ENCODE results near the gene RPL32.

Gene RPL32

GRCh38 chr3:12829886-12830784 is 11.2 kb downstream of the RPL32 start:
- Mint-ChIP-seq H3K27ac (peak overlapping the region; percentile 7 to 78), H3K27me3 (no peaks in the 10 kb centered on the region), H3K4me3 (no peak overlapping the region), H3K4me1 (peaks cover 14% of the 10 kb centered on the region), H3K9me3 (no peaks in the 10 kb centered on the region)
- DNase-seq = no peak
- ATAC-seq = peak; percentile 33

GRCh38 chr3:12829404-12829803 is 12.0 kb downstream of the RPL32 start:
- H3K9me3 Mint-ChIP-seq = no peaks in the 10 kb centered on the region
- peaks cover 14% of the 10 kb centered on the region for H3K4me1 Mint-ChIP-seq
- no peak for ATAC-seq
- H3K27me3 Mint-ChIP-seq = no peaks in the 10 kb centered on the region
- no peak for DNase-seq
- H3K4me3 Mint-ChIP-seq = no peak overlapping the region
- H3K27ac Mint-ChIP-seq = no peak overlapping the region

- H3K27me3 Mint-ChIP-seq = no peaks in the 10 kb centered on the region
- no peak overlapping the region for H3K4me3 Mint-ChIP-seq
- peaks cover 9% of the 10 kb centered on the region for H3K4me1 Mint-ChIP-seq
- no peaks in the 10 kb centered on the region for H3K9me3 Mint-ChIP-seq
- DNase-seq (no peak), ATAC-seq (no peak)
- no peak overlapping the region for H3K27ac Mint-ChIP-seq
Observed at GRCh38 chr3:12828751-12829150, 12.6 kb downstream of the RPL32 start.

- no peak for ATAC-seq
- H3K9me3 Mint-ChIP-seq = no peaks in the 10 kb centered on the region
Observed at GRCh38 chr3:12825156-12825555, 16.2 kb downstream of the RPL32 start.

GRCh38 chr3:12824299-12824698 is 17.1 kb downstream of the RPL32 start:
- H3K9me3 Mint-ChIP-seq = no peaks in the 10 kb centered on the region
- ATAC-seq (no peak), DNase-seq (no peak)
- no peak overlapping the region for H3K4me3 Mint-ChIP-seq
- H3K27ac Mint-ChIP-seq = no peak overlapping the region
- H3K27me3 Mint-ChIP-seq = no peaks in the 10 kb centered on the region
- no peaks in the 10 kb centered on the region for H3K4me1 Mint-ChIP-seq

More at GRCh38 chr3:12825156-12825555, 16.2 kb downstream of the RPL32 start:
- H3K4me3 Mint-ChIP-seq = no peak overlapping the region
- DNase-seq = no peak
- no peak overlapping the region for H3K27ac Mint-ChIP-seq
- no peaks in the 10 kb centered on the region for H3K4me1 Mint-ChIP-seq
- H3K27me3 Mint-ChIP-seq = no peaks in the 10 kb centered on the region

- Mint-ChIP-seq H3K4me3 (no peak overlapping the region), H3K27ac (peak overlapping the region in 1 of 2 donors; percentile 7), H3K9me3 (no peaks in the 10 kb centered on the region), H3K4me1 (no peaks in the 10 kb centered on the region), H3K27me3 (no peaks in the 10 kb centered on the region)
- DNase-seq (no peak), ATAC-seq (no peak)
Observed at GRCh38 chr3:12822725-12823373, 18.5 kb downstream of the RPL32 start.

- H3K9me3 Mint-ChIP-seq = no peaks in the 10 kb centered on the region
- no peak overlapping the region for H3K27ac Mint-ChIP-seq
- no peak for DNase-seq
- no peak for ATAC-seq
- no peaks in the 10 kb centered on the region for H3K4me1 Mint-ChIP-seq
- H3K27me3 Mint-ChIP-seq = no peaks in the 10 kb centered on the region
- no peak overlapping the region for H3K4me3 Mint-ChIP-seq
Observed at GRCh38 chr3:12818773-12819172, 22.6 kb downstream of the RPL32 start.

- DNase-seq (no peak), ATAC-seq (no peak)
- H3K9me3 Mint-ChIP-seq = no peaks in the 10 kb centered on the region
- no peaks in the 10 kb centered on the region for H3K4me1 Mint-ChIP-seq
- H3K27ac Mint-ChIP-seq = no peak overlapping the region
- no peak overlapping the region for H3K4me3 Mint-ChIP-seq
- H3K27me3 Mint-ChIP-seq = no peaks in the 10 kb centered on the region
Observed at GRCh38 chr3:12818273-12818672, 23.1 kb downstream of the RPL32 start.

GRCh38 chr3:12817343-12817710 is 24.0 kb downstream of the RPL32 start:
- Mint-ChIP-seq H3K4me1 (no peaks in the 10 kb centered on the region), H3K9me3 (no peaks in the 10 kb centered on the region), H3K4me3 (no peak overlapping the region), H3K27ac (no peak overlapping the region), H3K27me3 (no peaks in the 10 kb centered on the region)
- DNase-seq (no peak), ATAC-seq (no peak)

GRCh38 chr3:12816521-12817342 is 24.6 kb downstream of the RPL32 start:
- Mint-ChIP-seq H3K4me1 (no peaks in the 10 kb centered on the region), H3K9me3 (no peaks in the 10 kb centered on the region), H3K4me3 (no peak overlapping the region), H3K27ac (peak overlapping the region in 1 of 2 donors; percentile 54), H3K27me3 (no peaks in the 10 kb centered on the region)
- ATAC-seq (no peak), DNase-seq (no peak)

GRCh38 chr3:12815719-12816118 is 25.6 kb downstream of the RPL32 start:
- Mint-ChIP-seq H3K27ac (no peak overlapping the region), H3K4me1 (peaks cover 3% of the 10 kb centered on the region), H3K4me3 (no peak overlapping the region), H3K27me3 (no peaks in the 10 kb centered on the region), H3K9me3 (no peaks in the 10 kb centered on the region)
- no peak for ATAC-seq
- no peak for DNase-seq

GRCh38 chr3:12815078-12815477 is 26.3 kb downstream of the RPL32 start:
- no peak for ATAC-seq
- Mint-ChIP-seq H3K4me1 (peaks cover 8% of the 10 kb centered on the region), H3K27me3 (no peaks in the 10 kb centered on the region), H3K27ac (no peak overlapping the region), H3K4me3 (no peak overlapping the region), H3K9me3 (no peaks in the 10 kb centered on the region)
- DNase-seq = no peak

- Mint-ChIP-seq H3K27me3 (no peaks in the 10 kb centered on the region), H3K9me3 (no peaks in the 10 kb centered on the region), H3K4me1 (peaks cover 8% of the 10 kb centered on the region), H3K4me3 (no peak overlapping the region), H3K27ac (peak overlapping the region in 1 of 2 donors; percentile 45)
- no peak for DNase-seq
- no peak for ATAC-seq
Observed at GRCh38 chr3:12813967-12814366, 27.4 kb downstream of the RPL32 start.

- no peak for ATAC-seq
- Mint-ChIP-seq H3K4me1 (peaks cover 8% of the 10 kb centered on the region), H3K27me3 (no peaks in the 10 kb centered on the region), H3K9me3 (no peaks in the 10 kb centered on the region), H3K27ac (no peak overlapping the region), H3K4me3 (no peak overlapping the region)
- DNase-seq = no peak
Observed at GRCh38 chr3:12812812-12813211, 28.6 kb downstream of the RPL32 start.

GRCh38 chr3:12810961-12811360 is 30.4 kb downstream of the RPL32 start:
- H3K4me3 Mint-ChIP-seq = peak overlapping the region in 1 of 2 donors; percentile 61
- no peak overlapping the region for H3K27ac Mint-ChIP-seq
- no peak for ATAC-seq
- H3K9me3 Mint-ChIP-seq = no peaks in the 10 kb centered on the region
- no peaks in the 10 kb centered on the region for H3K27me3 Mint-ChIP-seq
- peaks cover 8% of the 10 kb centered on the region for H3K4me1 Mint-ChIP-seq
- DNase-seq = no peak

Measured in stimulated activated naive CD8-positive, alpha-beta T cell treated with anti-CD3 and anti-CD28 coated beads, Interleukin-15, amount 100 ng/mL, for 72 hours (primary cell).